Lung (tissue), 12 donors: ENCODE results near the gene HELZ2. TPM values are rescaled to one million over a fixed set of nuclear protein-coding genes. Genes with fewer than 3 reads are reported as not detected.
A peak's percentile ranks its signal among the peaks of the same experiment; 100 is the strongest.

ENCODE experiments used
- ATAC-seq: fragments of 200-7000 bp; cut with Tn5 transposase; one replicate; pipeline ENCODE4 v1.9.1; 2020; ENCODE audit warnings: moderate number of reproducible peaks; ENCODE audit not compliant: insufficient read depth, low FRiP score
- DNase-seq, 3 donors: peaks; one replicate each; pipeline ENCODE4 v3.0.0-alpha.2; 2013 to 2017
- H3K27ac ChIP-seq, 2 donors: one replicate each; pipeline ENCODE4 v1.5.1; 2013; ENCODE audit warnings: mild to moderate bottlenecking in 2 of 2, moderate library complexity in 2 of 2, control low read depth in 1 of 2, inconsistent platforms in 1 of 2, low read depth in 1 of 2, low read length in 1 of 2
- H3K27me3 ChIP-seq, 3 donors: one replicate each; pipeline ENCODE4 v1.5.1; 2013; ENCODE audit warnings: low read length in 2 of 3; ENCODE audit not compliant: control insufficient read depth in 3 of 3, insufficient read depth in 3 of 3
- H3K36me3 ChIP-seq, 4 donors: one replicate each; pipeline ENCODE4 v1.5.1; 2013; ENCODE audit warnings: low read length in 4 of 4, mild to moderate bottlenecking in 1 of 4, moderate library complexity in 1 of 4; ENCODE audit not compliant: control insufficient read depth in 4 of 4, insufficient read depth in 4 of 4
- H3K4me1 ChIP-seq, 5 donors: one replicate each; pipeline ENCODE4 v1.5.1; 2013; ENCODE audit warnings: low read length in 5 of 5, mild to moderate bottlenecking in 2 of 5, moderate library complexity in 1 of 5; ENCODE audit not compliant: control insufficient read depth in 5 of 5, insufficient read depth in 5 of 5
- H3K4me3 ChIP-seq: one replicate; pipeline ENCODE4 v1.5.1; 2013; ENCODE audit warnings: mild to moderate bottlenecking, control low read depth, moderate library complexity
- H3K9ac ChIP-seq, 2 donors: one replicate each; pipeline ENCODE4 v1.5.1; 2013; ENCODE audit warnings: low read length in 2 of 2, control low read depth in 1 of 2; ENCODE audit not compliant: insufficient read depth in 1 of 2
- H3K9me3 ChIP-seq, 4 donors: one replicate each; pipeline ENCODE4 v1.5.1; 2013; ENCODE audit warnings: low read length in 3 of 4, mild to moderate bottlenecking in 1 of 4, moderate library complexity in 1 of 4; ENCODE audit not compliant: control insufficient read depth in 4 of 4, insufficient read depth in 3 of 4
- WGBS, 2 donors: extraction: QIAGEN DNeasy Blood & Tissue Kit; methylation state at CpG; one replicate each; pipeline ENCODE4 v1.1.7; 2013; 5-methylcytosine and 5-hydroxymethylcytosine counted together
- polyA plus RNA-seq, 2 donors: library from polyadenylated mRNA; stranded (reverse); fragments of 200-250 nt; gene quantifications; one replicate each; pipeline ENCODE4 v1.2.1, GENCODE V29; 2013
- total RNA-seq, 2 donors: library from RNA; depleted of rRNA in 1 of 2; stranded (reverse); fragments of >200 nt in 1 of 2; gene quantifications; one replicate each; pipeline ENCODE4 v1.2.1, GENCODE V29; 2014 to 2021
- TF ChIP-seq, protein P1 (sequence below): IDR thresholded peaks from 2 replicates; pipeline ENCODE4 v1.5.1; 2012; ENCODE audit warnings: mild to moderate bottlenecking; ENCODE audit errors: control extremely low read depth, extremely low read depth
- donor health status: control.
- donor health status: control.
- donor health status: Bipolar disorder and iron deficiency.
- donor health status: healthy.
- donor health status: DM: yes; HTN: yes; CAD: no.

HELZ2 gene
- total and polyA plus RNA-seq, 4 donors, result 9.0 to 47.2 (median 25.4) TPM

GRCh38 chr20:63553933-63554290 lies 20.1 kb downstream of the HELZ2 start, which contains the start of gene FNDC11:
Gene FNDC11 (plus strand): TSS chr20:63554159. CDS start chr20:63555664, 1,505 bp downstream.
- Histone ChIP-seq H3K27ac (no peak within 1 kb of the TSS), H3K36me3 (peaks cover 0 to 8% (median 0%) of the 10 kb centered on the region in 4 donors), H3K27me3 (peaks cover 0 to 7% (median 7%) of the 10 kb centered on the region in 3 donors), H3K9me3 (no peaks in the 10 kb centered on the region), H3K9ac (peak within 1 kb of the TSS in 1 of 2 donors; percentile 37), H3K4me1 (no peaks in the 10 kb centered on the region), H3K4me3 (peak within 1 kb of the TSS; percentile 33)
- 2% methylated on average over 30 to 34 of the region's 34 CpGs for WGBS, 2 donors
- DNase-seq, result peak; percentile 62 to 76 (median 68)
- ATAC-seq, result no peak
- TF ChIP-seq, protein P1, sequence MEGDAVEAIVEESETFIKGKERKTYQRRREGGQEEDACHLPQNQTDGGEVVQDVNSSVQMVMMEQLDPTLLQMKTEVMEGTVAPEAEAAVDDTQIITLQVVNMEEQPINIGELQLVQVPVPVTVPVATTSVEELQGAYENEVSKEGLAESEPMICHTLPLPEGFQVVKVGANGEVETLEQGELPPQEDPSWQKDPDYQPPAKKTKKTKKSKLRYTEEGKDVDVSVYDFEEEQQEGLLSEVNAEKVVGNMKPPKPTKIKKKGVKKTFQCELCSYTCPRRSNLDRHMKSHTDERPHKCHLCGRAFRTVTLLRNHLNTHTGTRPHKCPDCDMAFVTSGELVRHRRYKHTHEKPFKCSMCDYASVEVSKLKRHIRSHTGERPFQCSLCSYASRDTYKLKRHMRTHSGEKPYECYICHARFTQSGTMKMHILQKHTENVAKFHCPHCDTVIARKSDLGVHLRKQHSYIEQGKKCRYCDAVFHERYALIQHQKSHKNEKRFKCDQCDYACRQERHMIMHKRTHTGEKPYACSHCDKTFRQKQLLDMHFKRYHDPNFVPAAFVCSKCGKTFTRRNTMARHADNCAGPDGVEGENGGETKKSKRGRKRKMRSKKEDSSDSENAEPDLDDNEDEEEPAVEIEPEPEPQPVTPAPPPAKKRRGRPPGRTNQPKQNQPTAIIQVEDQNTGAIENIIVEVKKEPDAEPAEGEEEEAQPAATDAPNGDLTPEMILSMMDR, result no peak

GRCh38 chr20:63553251-63553932 lies 20.6 kb downstream of the HELZ2 start:
- Histone ChIP-seq H3K36me3 (peaks cover 0 to 4% (median 0%) of the 10 kb centered on the region in 4 donors), H3K4me3 (peak overlapping the region; percentile 33), H3K27ac (no peak overlapping the region), H3K27me3 (peaks cover 0 to 12% (median 9%) of the 10 kb centered on the region in 3 donors), H3K4me1 (no peaks in the 10 kb centered on the region), H3K9me3 (no peaks in the 10 kb centered on the region), H3K9ac (peak overlapping the region in 1 of 2 donors; percentile 37)
- ATAC-seq (peak; percentile 86), DNase-seq (peak; percentile 68 to 86 (median 69))
- TF ChIP-seq, protein P1, result no peak
- WGBS, 2 donors, result 3 to 5% methylated on average over 20 to 37 of the region's 37 CpGs

DNA sequence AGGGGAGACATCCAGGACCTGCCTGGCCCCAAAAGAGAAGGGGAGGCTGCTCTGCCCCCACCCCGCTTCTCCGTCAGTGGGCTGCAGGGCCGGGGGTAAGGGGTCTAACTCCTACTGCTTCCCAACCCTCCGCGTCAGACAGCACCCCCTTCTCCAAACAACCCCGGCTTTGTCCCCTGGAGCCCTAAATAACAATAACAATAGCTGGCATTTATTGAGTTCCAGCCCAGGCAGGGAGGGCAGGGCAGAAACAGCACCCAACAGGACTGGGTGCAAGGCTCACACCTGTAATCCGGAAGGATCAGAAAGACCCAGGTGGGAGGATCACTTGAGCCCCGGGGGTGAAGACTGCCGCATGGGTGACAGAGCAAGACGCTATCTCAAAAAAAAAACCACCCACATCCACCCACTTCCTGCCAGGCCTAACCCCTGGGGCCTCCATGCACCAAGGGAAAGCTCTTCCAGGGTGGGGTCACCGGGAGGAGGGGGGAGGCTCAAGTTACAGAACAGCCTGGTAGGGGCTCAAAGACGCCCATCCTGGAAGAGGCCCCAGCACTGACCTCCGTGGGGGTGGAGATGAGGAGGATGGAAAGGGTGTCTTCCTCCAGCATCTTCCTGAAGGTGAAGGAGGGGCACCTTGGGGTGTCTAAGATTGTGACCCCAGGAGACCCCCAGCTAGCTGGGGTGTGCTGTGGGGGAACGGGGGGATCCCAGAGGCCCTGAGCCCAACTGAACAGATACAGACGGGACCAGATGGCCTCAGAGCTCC lies 21.4 kb downstream of the HELZ2 start:
- Histone ChIP-seq H3K27me3 (peaks cover 0 to 16% (median 12%) of the 10 kb centered on the region in 3 donors), H3K4me3 (no peak overlapping the region), H3K36me3 (no peaks in the 10 kb centered on the region), H3K4me1 (no peaks in the 10 kb centered on the region), H3K9ac (no peak overlapping the region), H3K27ac (no peak overlapping the region), H3K9me3 (no peaks in the 10 kb centered on the region)
- ATAC-seq, result no peak
- DNase-seq, result no peak
- 24 to 39% methylated on average over 15 of the region's 15 CpGs for WGBS, 2 donors
- TF ChIP-seq, protein P1, result no peak
